RWPE1 (cell line): ENCODE measurements around the gene ABCG8.

Source experiments
- CTCF ChIA-PET: fragments of 350-600 bp; sonication (Branson Sonifier 250); formaldehyde crosslinking; extraction: SDS; loops from one replicate; lab custom pipeline; 2021; lab: Yijun Ruan, JAX
- POLR2A ChIA-PET: fragments of 400-600 bp; formaldehyde crosslinking; extraction: SDS; loops from one replicate; lab custom pipeline; 2020; ENCODE audit warnings: antibody characterized with exemption; ENCODE audit not compliant: low non-redundant PET; lab: Yijun Ruan, JAX
- DNase-seq: peaks from one replicate; pipeline ENCODE4 v3.0.0; 2012; ENCODE audit warnings: low spot score
- H3K27ac ChIP-seq: fragments of 450-650 bp; 2 replicates; pipeline ENCODE4 v1.5.1; 2017
- TF ChIP-seq, protein P1 (sequence below): fragments of 450-650 bp; conservative IDR thresholded peaks from 2 replicates; pipeline ENCODE4 v1.5.1; 2017; ENCODE audit warnings: low read depth, mild to moderate bottlenecking

Gene ABCG8

DNA sequence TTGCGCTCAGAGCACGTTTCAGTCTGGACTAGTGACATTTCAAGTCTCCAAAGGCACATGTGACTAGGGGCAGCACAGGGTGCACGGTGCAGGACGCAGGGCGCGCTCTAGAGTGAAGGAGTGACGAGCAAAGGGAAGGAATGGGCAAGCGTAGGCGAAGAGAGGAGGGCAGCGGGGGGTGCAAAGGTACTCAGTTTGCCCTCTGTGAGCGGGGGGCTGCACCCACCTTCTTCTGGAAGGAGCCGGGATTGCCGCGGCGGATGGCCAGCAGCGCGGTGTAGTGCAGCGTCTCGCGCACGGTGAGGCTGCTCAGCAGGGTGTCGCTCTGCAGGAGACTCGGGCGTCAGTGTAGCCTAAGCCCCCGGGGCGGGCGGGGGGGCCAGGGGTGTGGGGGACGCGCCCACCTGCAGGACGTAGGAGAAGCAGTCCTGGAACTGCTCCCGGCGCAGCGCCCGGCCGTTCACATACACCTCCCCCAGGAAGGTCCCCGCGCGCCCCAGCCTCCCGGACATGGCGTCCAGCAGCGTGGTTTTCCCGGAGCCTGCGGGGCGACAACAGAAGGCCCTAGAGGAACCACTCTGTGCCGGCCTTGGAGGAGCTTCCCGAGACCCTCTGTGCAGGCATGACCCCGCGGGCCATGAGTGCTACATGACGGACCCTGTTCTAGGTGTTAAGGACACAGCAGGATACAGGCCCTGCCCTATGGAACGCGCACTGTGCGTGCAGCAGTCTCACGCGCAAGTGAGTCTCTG, 7.1 kb upstream of the ABCG8 start:
- POLR2A ChIA-PET: no interaction called here
- CTCF ChIA-PET: no interaction called here
- no peak overlapping the region for H3K27ac ChIP-seq
- no peak for DNase-seq
- TF ChIP-seq, protein P1, sequence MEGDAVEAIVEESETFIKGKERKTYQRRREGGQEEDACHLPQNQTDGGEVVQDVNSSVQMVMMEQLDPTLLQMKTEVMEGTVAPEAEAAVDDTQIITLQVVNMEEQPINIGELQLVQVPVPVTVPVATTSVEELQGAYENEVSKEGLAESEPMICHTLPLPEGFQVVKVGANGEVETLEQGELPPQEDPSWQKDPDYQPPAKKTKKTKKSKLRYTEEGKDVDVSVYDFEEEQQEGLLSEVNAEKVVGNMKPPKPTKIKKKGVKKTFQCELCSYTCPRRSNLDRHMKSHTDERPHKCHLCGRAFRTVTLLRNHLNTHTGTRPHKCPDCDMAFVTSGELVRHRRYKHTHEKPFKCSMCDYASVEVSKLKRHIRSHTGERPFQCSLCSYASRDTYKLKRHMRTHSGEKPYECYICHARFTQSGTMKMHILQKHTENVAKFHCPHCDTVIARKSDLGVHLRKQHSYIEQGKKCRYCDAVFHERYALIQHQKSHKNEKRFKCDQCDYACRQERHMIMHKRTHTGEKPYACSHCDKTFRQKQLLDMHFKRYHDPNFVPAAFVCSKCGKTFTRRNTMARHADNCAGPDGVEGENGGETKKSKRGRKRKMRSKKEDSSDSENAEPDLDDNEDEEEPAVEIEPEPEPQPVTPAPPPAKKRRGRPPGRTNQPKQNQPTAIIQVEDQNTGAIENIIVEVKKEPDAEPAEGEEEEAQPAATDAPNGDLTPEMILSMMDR: no peak

DNA sequence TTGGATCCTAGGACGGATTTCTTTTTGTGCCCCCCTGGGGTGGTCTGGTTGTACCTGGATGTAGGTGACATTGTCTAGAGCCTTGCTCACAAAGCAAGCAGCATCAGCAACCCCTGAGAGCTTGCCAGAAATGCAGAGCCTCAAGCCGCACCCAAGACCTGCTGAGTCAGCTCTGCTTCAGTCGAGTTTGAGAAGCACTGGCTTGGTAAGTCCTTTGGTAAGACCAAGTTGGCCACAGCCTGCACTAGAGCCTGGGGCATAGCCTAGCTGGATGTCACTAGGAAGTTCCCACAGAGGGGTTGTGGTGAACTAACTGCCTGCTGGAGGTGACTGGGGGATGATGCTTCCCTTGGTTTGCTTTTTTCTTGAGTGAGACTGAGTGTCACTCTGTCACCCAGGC, 6.3 kb upstream of the ABCG8 start:
- DNase-seq: no peak
- no peak overlapping the region for H3K27ac ChIP-seq
- TF ChIP-seq, protein P1: no peak
- ChIA-PET POLR2A (no interaction called here), CTCF (no interaction called here)

DNA sequence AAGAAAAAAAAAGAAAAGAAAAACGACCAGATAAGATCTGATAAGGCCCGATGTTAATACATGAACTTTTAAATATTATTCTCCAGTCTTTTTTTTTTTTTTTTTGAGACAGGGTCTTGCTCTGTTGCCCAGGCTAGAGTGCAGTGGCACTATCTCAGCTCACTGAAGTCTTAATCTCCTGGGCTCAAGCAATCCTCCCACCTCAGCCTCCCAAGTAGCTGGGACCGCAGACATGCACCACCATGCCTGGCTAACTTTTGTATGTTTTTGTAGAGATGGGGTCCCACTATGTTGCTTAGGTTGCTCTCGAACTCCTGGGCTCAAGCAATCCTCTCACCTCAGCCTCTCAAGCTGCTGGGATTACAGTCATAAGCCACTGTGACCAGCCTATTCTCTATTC, 1.7 kb upstream of the ABCG8 start:
- no peak overlapping the region for H3K27ac ChIP-seq
- ChIA-PET CTCF (no interaction called here), POLR2A (interaction anchor here (0.6 kb wide), 1 partner anchor 191 kb away, joined by 4 read pairs; no protein-coding TSS in a partner anchor)
- no peak for DNase-seq
- TF ChIP-seq, protein P1: no peak

DNA sequence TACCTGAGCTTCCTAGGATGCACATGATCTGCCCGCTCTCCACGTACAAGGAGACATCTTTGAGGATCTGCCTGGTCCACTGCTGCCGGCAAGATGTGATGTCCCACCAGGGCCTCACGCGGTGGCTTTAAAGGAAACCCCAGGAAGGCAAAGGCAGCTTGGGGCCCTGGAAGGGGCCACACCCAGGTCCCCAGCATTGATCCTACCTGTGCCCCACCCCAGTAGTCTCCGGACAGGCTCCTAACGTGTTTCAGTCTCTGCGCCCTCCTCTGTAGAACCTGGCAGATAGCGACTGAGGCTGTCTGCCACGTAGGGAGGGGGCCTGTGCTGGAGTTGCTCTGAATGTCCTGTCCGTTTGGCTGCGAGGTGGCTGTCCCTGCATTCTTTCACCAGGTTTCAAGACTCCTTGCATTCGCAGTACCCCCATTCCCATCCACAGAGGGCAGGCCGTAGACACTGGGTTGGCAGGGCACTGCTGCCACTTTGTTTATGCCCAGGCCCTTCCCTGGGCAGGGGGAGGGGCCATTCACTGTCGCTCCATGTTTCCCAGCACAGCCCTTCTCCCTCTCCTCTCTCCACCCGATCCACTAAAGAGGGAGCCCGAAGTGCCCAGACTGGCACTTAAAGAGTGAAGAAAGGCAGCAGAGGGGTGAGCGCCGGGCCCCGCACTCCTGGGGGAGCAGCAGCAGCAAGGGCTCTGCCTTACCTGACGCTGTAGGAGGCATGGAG, 776 bp upstream of the ABCG8 start:
- CTCF ChIA-PET: no interaction called here

DNA sequence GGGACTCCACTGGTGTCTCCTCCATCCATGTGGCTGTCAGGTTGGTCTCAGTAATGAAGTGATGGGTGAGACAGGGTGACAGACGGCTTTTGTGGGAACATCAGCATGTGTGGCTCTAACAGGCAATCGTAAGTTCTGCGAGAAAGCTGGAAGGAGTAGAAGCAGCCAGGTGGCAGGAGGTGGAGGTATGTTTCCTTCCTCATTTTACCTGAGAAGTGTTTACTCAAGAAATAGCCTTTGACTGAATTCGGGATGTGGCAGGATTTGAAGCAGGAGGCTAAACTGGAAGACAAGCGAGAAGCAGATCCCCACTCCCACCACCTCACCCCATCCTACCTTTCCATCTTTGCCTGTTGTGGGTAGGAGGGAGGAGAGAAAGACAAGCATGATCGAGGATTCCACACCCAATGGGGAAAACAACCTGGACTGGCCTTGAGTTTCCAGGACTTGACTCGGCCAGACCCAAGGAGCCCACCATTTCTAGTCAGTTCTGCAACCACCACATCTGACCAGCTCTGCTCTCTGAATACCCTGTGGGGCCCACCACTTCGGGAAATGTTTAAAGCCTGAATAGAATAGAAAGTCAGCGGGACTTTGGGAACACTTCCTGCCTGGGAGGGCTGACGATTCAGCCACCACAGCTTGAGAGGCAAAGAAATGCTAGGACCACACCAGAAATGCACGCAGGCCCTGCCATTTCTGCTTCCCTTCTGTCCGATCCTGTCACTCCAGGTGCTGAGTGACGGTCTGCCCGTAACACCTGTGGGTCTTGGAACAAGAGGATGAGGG, 1.2 kb downstream of the ABCG8 start:
- no peak overlapping the region for H3K27ac ChIP-seq
- POLR2A ChIA-PET: no interaction called here

More for the DNA sequence above, 776 bp upstream of the ABCG8 start:
- H3K27ac ChIP-seq: no peak overlapping the region
- DNase-seq: no peak
- POLR2A ChIA-PET: no interaction called here
- TF ChIP-seq, protein P1: no peak

DNA sequence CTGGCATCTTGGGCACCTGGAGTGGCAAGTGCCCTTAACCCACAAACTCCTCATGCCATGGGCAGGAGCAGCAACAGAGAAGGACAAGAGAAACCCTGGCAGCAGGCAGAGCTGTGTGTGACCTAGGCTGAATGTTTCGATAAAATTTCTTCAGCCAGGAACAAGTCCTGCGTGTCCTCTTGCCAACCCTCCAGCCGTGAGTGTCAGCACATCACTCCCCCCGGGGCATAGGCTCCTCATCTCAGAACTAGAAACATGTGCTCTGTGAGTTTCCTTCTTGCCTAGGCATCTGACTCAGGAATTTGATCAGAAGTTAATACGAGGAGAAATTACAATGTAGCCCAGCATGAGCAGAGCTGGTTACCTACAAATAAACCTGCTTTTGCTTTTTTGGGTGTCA, 2.2 kb downstream of the ABCG8 start:
- POLR2A ChIA-PET: no interaction called here
- no peak overlapping the region for H3K27ac ChIP-seq
- CTCF ChIA-PET: interaction anchor here (0.6 kb wide), 1 partner anchor 29 kb away, joined by 10 read pairs; no protein-coding TSS in a partner anchor
- TF ChIP-seq, protein P1: no peak
- no peak for DNase-seq

More for the DNA sequence above, 1.2 kb downstream of the ABCG8 start:
- DNase-seq: no peak
- CTCF ChIA-PET: no interaction called here
- TF ChIP-seq, protein P1: no peak
